ENCODE measurements around the gene USP53. TPM values are rescaled to one million over a fixed set of nuclear protein-coding genes. Genes with fewer than 3 reads are reported as not detected.

The USP53 gene
- total and polyA plus RNA-seq, 2 of the 13 experiments (the other 11 are each of a cell fraction or from before 2014, with no cell fraction given) = 5.3 to 8.1 TPM

DNA sequence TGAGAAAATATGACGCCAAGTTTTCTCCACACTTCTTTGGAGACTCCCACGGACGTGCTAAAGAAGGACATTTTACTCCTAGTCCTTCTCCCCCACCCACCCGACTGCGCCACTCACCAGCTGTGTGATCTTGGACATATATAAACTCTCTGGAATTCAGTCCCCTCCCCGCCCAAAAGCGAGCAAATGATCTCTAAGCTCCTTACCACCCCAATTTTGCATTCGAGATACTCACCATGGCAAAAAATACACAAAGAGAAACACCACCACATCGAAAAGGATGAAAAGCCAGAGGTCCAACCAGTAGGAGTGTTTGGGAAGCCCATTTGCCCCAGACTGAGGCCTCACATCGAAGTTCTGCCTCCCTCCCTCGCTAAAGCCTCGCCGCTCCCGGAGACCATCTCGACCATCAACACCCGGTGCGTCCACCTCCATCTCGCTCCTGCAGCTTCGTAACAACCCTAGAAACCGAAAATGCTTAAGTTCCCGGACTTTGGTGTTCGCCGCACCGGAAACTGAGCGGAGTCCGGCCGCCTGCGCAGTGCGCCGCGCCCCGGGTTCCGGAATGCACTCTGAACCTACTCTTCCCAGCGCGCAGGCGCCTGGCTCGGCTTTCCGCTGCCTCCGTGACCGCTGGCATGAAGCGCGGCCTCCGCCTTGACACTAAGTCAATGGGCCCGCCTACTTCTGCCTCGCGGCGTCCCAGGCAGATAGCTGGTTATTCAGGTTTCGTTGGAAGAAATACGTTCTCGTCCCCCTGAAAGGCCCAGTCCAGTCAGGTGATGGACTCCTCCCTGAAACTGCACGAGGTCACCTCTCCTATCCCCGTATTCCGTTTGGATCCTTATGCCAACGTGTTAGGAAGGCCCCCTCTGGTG, 87.8 kb downstream of the USP53 start (continued):
- peak; percentile 86 for TF ChIP-seq ZBTB2 (CRISPR knock-in tag; IDR thresholded peaks at IDR 0.05; ENCODE audit: low read depth)
- TF ChIP-seq CREM (IDR thresholded peaks at IDR 0.05) = peak; percentile 47
- TF ChIP-seq CREM (CRISPR knock-in tag; IDR thresholded peaks at IDR 0.05) = no peak
- TF ChIP-seq RARG (CRISPR knock-in tag; IDR thresholded peaks at IDR 0.05; ENCODE audit: low read depth) = 0 out of 2 replicates have a peak, but pooled peaks have one; percentile 80
- TF ChIP-seq, protein P1, sequence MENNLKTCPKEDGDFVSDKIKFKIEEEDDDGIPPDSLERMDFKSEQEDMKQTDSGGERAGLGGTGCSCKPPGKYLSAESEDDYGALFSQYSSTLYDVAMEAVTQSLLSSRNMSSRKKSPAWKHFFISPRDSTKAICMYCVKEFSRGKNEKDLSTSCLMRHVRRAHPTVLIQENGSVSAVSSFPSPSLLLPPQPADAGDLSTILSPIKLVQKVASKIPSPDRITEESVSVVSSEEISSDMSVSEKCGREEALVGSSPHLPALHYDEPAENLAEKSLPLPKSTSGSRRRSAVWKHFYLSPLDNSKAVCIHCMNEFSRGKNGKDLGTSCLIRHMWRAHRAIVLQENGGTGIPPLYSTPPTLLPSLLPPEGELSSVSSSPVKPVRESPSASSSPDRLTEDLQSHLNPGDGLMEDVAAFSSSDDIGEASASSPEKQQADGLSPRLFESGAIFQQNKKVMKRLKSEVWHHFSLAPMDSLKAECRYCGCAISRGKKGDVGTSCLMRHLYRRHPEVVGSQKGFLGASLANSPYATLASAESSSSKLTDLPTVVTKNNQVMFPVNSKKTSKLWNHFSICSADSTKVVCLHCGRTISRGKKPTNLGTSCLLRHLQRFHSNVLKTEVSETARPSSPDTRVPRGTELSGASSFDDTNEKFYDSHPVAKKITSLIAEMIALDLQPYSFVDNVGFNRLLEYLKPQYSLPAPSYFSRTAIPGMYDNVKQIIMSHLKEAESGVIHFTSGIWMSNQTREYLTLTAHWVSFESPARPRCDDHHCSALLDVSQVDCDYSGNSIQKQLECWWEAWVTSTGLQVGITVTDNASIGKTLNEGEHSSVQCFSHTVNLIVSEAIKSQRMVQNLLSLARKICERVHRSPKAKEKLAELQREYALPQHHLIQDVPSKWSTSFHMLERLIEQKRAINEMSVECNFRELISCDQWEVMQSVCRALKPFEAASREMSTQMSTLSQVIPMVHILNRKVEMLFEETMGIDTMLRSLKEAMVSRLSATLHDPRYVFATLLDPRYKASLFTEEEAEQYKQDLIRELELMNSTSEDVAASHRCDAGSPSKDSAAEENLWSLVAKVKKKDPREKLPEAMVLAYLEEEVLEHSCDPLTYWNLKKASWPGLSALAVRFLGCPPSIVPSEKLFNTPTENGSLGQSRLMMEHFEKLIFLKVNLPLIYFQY (CRISPR knock-in tag; IDR thresholded peaks at IDR 0.05; ENCODE audit: borderline replicate concordance) = peak; percentile 74; the same call in 1 of the 2 replicates
- TF ChIP-seq TCF12 (IDR thresholded peaks at IDR 0.05) = no peak
- no peak for TF ChIP-seq TCF12 (CRISPR knock-in tag; IDR thresholded peaks at IDR 0.05)
- TF ChIP-seq CSRNP2 (CRISPR knock-in tag; conservative IDR thresholded peaks at IDR 0.05; ENCODE audit: low read depth) = no peak
- TF ChIP-seq JARID2 (CRISPR knock-in tag; IDR thresholded peaks at IDR 0.05; ENCODE audit: insufficient replicate concordance) = no peak
- TF ChIP-seq ZNF577 (CRISPR knock-in tag; IDR thresholded peaks at IDR 0.05; ENCODE audit: borderline replicate concordance, low read depth) = no peak
- TF ChIP-seq TFAP4 (IDR thresholded peaks at IDR 0.05; ENCODE audit: borderline replicate concordance, low read depth) = peak; percentile 66; the same call in 1 of the 2 replicates
- TF ChIP-seq, protein P2, sequence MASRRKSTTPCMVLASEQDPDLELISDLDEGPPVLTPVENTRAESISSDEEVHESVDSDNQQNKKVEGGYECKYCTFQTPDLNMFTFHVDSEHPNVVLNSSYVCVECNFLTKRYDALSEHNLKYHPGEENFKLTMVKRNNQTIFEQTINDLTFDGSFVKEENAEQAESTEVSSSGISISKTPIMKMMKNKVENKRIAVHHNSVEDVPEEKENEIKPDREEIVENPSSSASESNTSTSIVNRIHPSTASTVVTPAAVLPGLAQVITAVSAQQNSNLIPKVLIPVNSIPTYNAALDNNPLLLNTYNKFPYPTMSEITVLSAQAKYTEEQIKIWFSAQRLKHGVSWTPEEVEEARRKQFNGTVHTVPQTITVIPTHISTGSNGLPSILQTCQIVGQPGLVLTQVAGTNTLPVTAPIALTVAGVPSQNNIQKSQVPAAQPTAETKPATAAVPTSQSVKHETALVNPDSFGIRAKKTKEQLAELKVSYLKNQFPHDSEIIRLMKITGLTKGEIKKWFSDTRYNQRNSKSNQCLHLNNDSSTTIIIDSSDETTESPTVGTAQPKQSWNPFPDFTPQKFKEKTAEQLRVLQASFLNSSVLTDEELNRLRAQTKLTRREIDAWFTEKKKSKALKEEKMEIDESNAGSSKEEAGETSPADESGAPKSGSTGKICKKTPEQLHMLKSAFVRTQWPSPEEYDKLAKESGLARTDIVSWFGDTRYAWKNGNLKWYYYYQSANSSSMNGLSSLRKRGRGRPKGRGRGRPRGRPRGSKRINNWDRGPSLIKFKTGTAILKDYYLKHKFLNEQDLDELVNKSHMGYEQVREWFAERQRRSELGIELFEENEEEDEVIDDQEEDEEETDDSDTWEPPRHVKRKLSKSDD (CRISPR knock-in tag; IDR thresholded peaks at IDR 0.05; ENCODE audit: low read depth) = peak; percentile 80
- TF ChIP-seq DNMT1 (CRISPR knock-in tag; IDR thresholded peaks at IDR 0.05) = peak; percentile 76; the same call in 1 of the 2 replicates
- TF ChIP-seq KLF11 (CRISPR knock-in tag; IDR thresholded peaks at IDR 0.05) = no peak; the same call in 1 of the 2 replicates
- peak; percentile 87 for TF ChIP-seq KDM2A (CRISPR knock-in tag; IDR thresholded peaks at IDR 0.05; ENCODE audit: borderline replicate concordance, low read depth)
- TF ChIP-seq ZZZ3 (CRISPR knock-in tag; IDR thresholded peaks at IDR 0.05; ENCODE audit: borderline replicate concordance) = peak; percentile 80; the same call in 1 of the 2 replicates
- TF ChIP-seq SMAD3 (CRISPR knock-in tag; IDR thresholded peaks at IDR 0.05) = no peak; the same call in 1 of the 2 replicates
- TF ChIP-seq TBL1XR1 (IDR thresholded peaks at IDR 0.05; ENCODE audit: borderline replicate concordance, low read length, partially characterized antibody) = no peak
